NCI-H345 treated with DMSO at 0.1 percent for 48 hours (cell line): Measurements from ENCODE around the gene NME8.

Experiments used
- DNase-seq: peaks from one replicate; lab custom pipeline; 2025; ENCODE audit not compliant: unreplicated experiment; lab: John Stamatoyannopoulos, UW

The NME8 gene

GRCh38 chr7:37933018-37933566 is 84.7 kb downstream of the NME8 start:
- no peak for DNase-seq

- DNase-seq, result no peak
These were observed 94.7 kb downstream of the NME8 start for GRCh38 chr7:37942934-37943610.

- no peak for DNase-seq
These were observed 95.7 kb downstream of the NME8 start for GRCh38 chr7:37943905-37944736.

- DNase-seq, result no peak
These were observed 96.3 kb downstream of the NME8 start for GRCh38 chr7:37944737-37945054.

GRCh38 chr7:37945336-37945735 is 96.9 kb downstream of the NME8 start:
- no peak for DNase-seq

- DNase-seq, result no peak
These were observed 98.9 kb downstream of the NME8 start for GRCh38 chr7:37947138-37947940.

- no peak for DNase-seq
These were observed 99.5 kb downstream of the NME8 start for GRCh38 chr7:37947941-37948210.
